Keratinocyte (primary cell): ENCODE results near the gene SPATS2.

Source experiments
- EZH2 ChIP-seq: IDR thresholded peaks from one replicate; pipeline ENCODE4 v1.6.1; 2012; ENCODE audit warnings: inconsistent platforms, mild to moderate bottlenecking, low read length, moderate library complexity
- TF ChIP-seq, protein P1 (sequence below), 3 experiments: IDR thresholded peaks in 1 of 3; conservative IDR thresholded peaks in 1 of 3; optimal IDR thresholded peaks in 1 of 3; 2 replicates in 2 of 3; 3 replicates in 1 of 3; pipeline versions ENCODE3 to v1.5.1; 2011; ENCODE audit warnings: low read length in 3 of 3, mild to moderate bottlenecking in 3 of 3, moderate library complexity in 2 of 3, control low read depth in 1 of 3, inconsistent platforms in 1 of 3; ENCODE audit not compliant: insufficient read depth in 2 of 3; ENCODE audit errors: extremely low read depth in 1 of 3

DNA sequence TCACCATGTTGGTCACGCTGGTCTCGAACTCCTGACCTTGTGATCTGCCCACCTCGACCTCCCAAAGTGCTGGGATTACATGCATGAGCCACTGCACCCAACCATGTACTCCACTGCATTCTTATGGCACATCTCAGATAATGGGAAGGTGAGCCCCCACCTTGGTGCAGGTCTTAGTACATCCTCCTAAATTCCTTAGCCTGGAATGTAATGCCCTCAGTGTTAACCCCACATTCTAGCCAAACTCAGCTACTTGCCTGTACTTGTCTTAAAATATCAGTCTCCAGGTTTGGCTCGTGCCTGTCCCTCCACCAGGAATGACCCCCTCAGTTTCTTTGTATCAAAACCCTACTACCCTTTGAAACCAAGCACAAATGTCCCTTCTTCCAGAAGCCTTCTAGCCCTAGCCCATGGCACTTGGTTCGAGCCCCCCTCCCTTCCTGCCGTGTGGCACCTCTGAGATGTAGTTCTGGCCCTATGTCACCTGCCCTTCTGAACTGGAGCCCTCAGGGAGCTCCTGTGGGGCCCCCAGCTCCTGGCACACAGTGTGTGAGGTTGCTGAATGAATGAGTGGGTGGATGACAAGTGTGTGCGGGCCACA, 179.9 kb downstream of the SPATS2 start:
- TF ChIP-seq, protein P1, sequence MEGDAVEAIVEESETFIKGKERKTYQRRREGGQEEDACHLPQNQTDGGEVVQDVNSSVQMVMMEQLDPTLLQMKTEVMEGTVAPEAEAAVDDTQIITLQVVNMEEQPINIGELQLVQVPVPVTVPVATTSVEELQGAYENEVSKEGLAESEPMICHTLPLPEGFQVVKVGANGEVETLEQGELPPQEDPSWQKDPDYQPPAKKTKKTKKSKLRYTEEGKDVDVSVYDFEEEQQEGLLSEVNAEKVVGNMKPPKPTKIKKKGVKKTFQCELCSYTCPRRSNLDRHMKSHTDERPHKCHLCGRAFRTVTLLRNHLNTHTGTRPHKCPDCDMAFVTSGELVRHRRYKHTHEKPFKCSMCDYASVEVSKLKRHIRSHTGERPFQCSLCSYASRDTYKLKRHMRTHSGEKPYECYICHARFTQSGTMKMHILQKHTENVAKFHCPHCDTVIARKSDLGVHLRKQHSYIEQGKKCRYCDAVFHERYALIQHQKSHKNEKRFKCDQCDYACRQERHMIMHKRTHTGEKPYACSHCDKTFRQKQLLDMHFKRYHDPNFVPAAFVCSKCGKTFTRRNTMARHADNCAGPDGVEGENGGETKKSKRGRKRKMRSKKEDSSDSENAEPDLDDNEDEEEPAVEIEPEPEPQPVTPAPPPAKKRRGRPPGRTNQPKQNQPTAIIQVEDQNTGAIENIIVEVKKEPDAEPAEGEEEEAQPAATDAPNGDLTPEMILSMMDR (optimal IDR thresholded peaks at IDR 0.05 in 1 of 3, IDR thresholded peaks at IDR 0.05 in 1 of 3, conservative IDR thresholded peaks at IDR 0.05 in 1 of 3; ENCODE audit: extremely low read depth in 1 of 3, insufficient read depth in 2 of 3, low read length in 3 of 3), result no peak
- TF ChIP-seq EZH2, result no peak
